GM12891 (cell line): Measurements from ENCODE around the gene IRF4.

Experiments
- POLR2AphosphoS5 ChIP-seq: IDR thresholded peaks from 2 replicates; pipeline ENCODE4 v1.6.1; 2011; ENCODE audit warnings: low read depth, low read length, control low read depth
- TAF1 ChIP-seq: IDR thresholded peaks from 2 replicates; pipeline ENCODE4 v1.6.1; 2011; ENCODE audit warnings: low read depth, low read length, control low read depth

DNA sequence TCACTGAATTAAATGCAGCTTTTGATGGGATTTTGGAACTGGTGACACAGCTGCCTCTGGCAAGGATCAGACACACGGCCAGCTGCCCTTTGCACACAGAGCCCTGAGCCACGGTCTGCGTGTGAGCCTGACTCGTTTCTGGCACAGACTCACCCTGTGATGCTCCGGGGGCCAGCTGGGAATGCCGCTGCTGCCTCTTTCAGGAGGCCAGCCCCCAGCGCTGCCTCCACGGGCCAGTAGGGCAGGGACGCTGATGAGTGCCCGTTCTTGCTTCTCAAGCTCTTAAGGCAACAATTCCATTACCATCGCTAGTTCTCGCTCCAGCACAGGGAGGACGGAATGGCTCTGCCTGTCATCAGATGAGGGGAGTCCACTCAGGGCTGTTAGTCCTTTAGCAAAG, 61.6 kb downstream of the IRF4 start:
- TF ChIP-seq TAF1 (no peak), POLR2AphosphoS5 (no peak)
